ENCODE data around the gene USP12.

The USP12 gene

DNA sequence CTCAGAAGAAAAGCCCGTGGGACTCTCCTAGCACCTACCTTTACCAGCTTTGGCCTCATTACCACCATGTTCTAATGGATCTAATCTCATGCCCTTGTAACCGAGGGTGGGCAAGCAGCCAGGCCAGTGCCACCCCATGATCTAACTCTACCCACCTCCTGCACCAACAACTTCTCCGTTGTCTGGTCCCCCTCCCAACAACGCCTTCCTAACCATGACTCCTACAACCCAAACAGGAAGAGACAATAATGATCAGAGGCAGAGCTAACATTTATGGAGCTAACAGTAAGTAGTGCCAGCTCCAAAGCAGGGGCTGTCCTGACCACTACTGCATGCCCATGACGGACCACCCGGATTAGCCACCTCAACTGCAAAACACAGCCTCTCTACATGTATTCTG is 3.5 kb downstream of the USP12 start:
- no peak overlapping the region for H3K4me3 ChIP-seq (ENCODE audit: low read depth, low read length)
- no peak for DNase-seq (ENCODE audit: low read depth, low spot score)
- in situ Hi-C loops (cut with HindIII; ENCODE audit: low sequenced_read_pairs), result no loop called here

GRCh38 chr13:27166313-27166712 is 5.3 kb downstream of the USP12 start:
- DNase-seq (ENCODE audit: low read depth, low spot score), result no peak
- H3K4me3 ChIP-seq (ENCODE audit: low read depth, low read length), result no peak overlapping the region
- in situ Hi-C loops (cut with HindIII; ENCODE audit: low sequenced_read_pairs), result no loop called here
- TF ChIP-seq, protein P1, sequence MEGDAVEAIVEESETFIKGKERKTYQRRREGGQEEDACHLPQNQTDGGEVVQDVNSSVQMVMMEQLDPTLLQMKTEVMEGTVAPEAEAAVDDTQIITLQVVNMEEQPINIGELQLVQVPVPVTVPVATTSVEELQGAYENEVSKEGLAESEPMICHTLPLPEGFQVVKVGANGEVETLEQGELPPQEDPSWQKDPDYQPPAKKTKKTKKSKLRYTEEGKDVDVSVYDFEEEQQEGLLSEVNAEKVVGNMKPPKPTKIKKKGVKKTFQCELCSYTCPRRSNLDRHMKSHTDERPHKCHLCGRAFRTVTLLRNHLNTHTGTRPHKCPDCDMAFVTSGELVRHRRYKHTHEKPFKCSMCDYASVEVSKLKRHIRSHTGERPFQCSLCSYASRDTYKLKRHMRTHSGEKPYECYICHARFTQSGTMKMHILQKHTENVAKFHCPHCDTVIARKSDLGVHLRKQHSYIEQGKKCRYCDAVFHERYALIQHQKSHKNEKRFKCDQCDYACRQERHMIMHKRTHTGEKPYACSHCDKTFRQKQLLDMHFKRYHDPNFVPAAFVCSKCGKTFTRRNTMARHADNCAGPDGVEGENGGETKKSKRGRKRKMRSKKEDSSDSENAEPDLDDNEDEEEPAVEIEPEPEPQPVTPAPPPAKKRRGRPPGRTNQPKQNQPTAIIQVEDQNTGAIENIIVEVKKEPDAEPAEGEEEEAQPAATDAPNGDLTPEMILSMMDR (IDR thresholded peaks at IDR 0.05; ENCODE audit: low read depth, low read length), result no peak

More for the DNA sequence above, 3.5 kb downstream of the USP12 start:
- TF ChIP-seq, protein P1 (IDR thresholded peaks at IDR 0.05; ENCODE audit: low read depth, low read length), result no peak

DNA sequence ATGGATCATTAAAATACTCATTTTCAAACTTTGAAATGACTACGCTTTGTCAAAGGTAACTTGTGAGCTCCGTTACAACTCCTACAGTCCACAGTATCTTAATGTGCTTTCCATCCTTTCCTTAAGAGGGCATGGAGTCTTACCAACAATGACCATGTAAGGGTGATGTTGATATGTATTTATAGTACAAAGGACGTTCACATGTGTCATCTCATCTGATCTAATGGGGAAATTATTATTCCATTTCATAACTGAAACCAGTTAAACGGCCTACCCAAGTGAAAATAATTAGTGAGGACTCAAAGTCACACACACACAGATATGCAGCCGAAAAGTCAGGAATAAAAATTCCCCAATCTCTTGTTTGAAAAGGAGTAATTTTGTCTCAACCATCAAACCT is 9.6 kb downstream of the USP12 start:
- no peak overlapping the region for H3K4me3 ChIP-seq (ENCODE audit: low read depth, low read length)
- in situ Hi-C loops (cut with HindIII; ENCODE audit: low sequenced_read_pairs), result no loop called here
- no peak for DNase-seq (ENCODE audit: low read depth, low spot score)
- TF ChIP-seq, protein P1 (IDR thresholded peaks at IDR 0.05; ENCODE audit: low read depth, low read length), result no peak

- no peak for DNase-seq (ENCODE audit: low read depth, low spot score)
- in situ Hi-C loops (cut with HindIII; ENCODE audit: low sequenced_read_pairs), result no loop called here
- H3K4me3 ChIP-seq (ENCODE audit: low read depth, low read length), result no peak overlapping the region
- TF ChIP-seq, protein P1 (IDR thresholded peaks at IDR 0.05; ENCODE audit: low read depth, low read length), result no peak
Observed at GRCh38 chr13:27161423-27161822, 10.2 kb downstream of the USP12 start.

DNA sequence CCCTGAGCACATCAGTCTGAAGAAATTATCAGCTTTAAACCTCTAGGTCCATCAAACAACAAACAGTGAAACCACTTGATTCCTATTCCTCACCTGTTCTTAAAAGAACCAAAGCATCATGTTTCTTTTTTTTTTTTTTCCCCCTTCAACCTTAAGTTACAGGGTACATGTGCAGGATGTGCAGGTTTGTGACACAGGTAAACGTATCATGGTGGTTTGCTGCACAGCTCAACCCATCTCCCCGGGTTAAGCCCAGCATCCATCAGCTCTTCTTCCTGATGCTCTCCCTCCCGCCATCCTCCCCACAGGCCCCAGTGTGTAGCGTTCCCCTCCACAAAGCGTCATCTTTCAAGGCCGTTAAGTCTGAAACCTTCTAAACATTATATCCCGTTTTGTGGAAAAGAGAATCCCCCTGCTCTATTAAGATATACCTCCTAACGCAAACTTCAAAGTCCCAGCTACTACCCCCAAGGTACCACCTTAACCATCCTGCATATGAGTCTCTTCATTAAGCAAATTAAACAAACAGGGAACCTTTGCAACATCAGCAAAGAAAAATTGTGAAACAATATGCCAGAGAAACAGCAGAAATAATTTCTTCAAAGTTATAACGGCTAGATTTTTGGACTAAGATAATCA is 10.8 kb downstream of the USP12 start:
- H3K4me3 ChIP-seq (ENCODE audit: low read depth, low read length), result no peak overlapping the region
- TF ChIP-seq, protein P1 (IDR thresholded peaks at IDR 0.05; ENCODE audit: low read depth, low read length), result no peak
- in situ Hi-C loops (cut with HindIII; ENCODE audit: low sequenced_read_pairs), result no loop called here
- no peak for DNase-seq (ENCODE audit: low read depth, low spot score)

GRCh38 chr13:27159806-27160563 is 11.6 kb downstream of the USP12 start:
- no peak for DNase-seq (ENCODE audit: low read depth, low spot score)
- no peak overlapping the region for H3K4me3 ChIP-seq (ENCODE audit: low read depth, low read length)
- in situ Hi-C loops (cut with HindIII; ENCODE audit: low sequenced_read_pairs), result no loop called here
- TF ChIP-seq, protein P1 (IDR thresholded peaks at IDR 0.05; ENCODE audit: low read depth, low read length), result no peak
